ENCODE results near the gene ARHGAP9. TPM values are rescaled to one million over a fixed set of nuclear protein-coding genes. Genes with fewer than 3 reads are reported as not detected.
"Not testable (repeated sequence)": the region's sequence is repeated elsewhere in the genome, so short reads cannot be mapped to it uniquely, and the experiment has no call there.

ARHGAP9 gene
- total RNA-seq, 1 donor, result under 0.01 TPM

GRCh38 chr12:57516617-57517153 is 37.0 kb upstream of the ARHGAP9 start:
- no peak for DNase-seq (ENCODE audit: low read depth)
- H3K4me3 ChIP-seq (ENCODE audit: low read depth, low read length), result no peak overlapping the region
- no peak for TF ChIP-seq CTCF (IDR thresholded peaks at IDR 0.05; ENCODE audit: insufficient read depth, low read depth, low read length)

GRCh38 chr12:57515934-57516541 is 36.4 kb upstream of the ARHGAP9 start:
- no peak for TF ChIP-seq CTCF (IDR thresholded peaks at IDR 0.05; ENCODE audit: insufficient read depth, low read depth, low read length)
- H3K4me3 ChIP-seq (ENCODE audit: low read depth, low read length), result no peak overlapping the region
- DNase-seq (ENCODE audit: low read depth), result no peak

GRCh38 chr12:57515408-57515933 is 35.8 kb upstream of the ARHGAP9 start:
- H3K4me3 ChIP-seq (ENCODE audit: low read depth, low read length), result no peak overlapping the region
- no peak for TF ChIP-seq CTCF (IDR thresholded peaks at IDR 0.05; ENCODE audit: insufficient read depth, low read depth, low read length)
- no peak for DNase-seq (ENCODE audit: low read depth)

GRCh38 chr12:57514720-57515407 is 35.2 kb upstream of the ARHGAP9 start:
- no peak for TF ChIP-seq CTCF (IDR thresholded peaks at IDR 0.05; ENCODE audit: insufficient read depth, low read depth, low read length)
- DNase-seq (ENCODE audit: low read depth), result no peak
- H3K4me3 ChIP-seq (ENCODE audit: low read depth, low read length), result no peak overlapping the region

GRCh38 chr12:57514246-57514645 is 34.6 kb upstream of the ARHGAP9 start:
- H3K4me3 ChIP-seq (ENCODE audit: low read depth, low read length); DNase-seq (ENCODE audit: low read depth): not testable (repeated sequence)

- not testable (repeated sequence) for H3K4me3 ChIP-seq (ENCODE audit: low read depth, low read length); DNase-seq (ENCODE audit: low read depth)
Observed at GRCh38 chr12:57513677-57514076, 34.0 kb upstream of the ARHGAP9 start.

GRCh38 chr12:57513266-57513665 is 33.6 kb upstream of the ARHGAP9 start:
- no peak overlapping the region for H3K4me3 ChIP-seq (ENCODE audit: low read depth, low read length)
- no peak for TF ChIP-seq CTCF (IDR thresholded peaks at IDR 0.05; ENCODE audit: insufficient read depth, low read depth, low read length)
- DNase-seq (ENCODE audit: low read depth), result no peak
